ENCODE data around the gene TIMM29. TPM values are rescaled to one million over a fixed set of nuclear protein-coding genes. Genes with fewer than 3 reads are reported as not detected.

TIMM29 gene
- total RNA-seq, 2 experiments from 2014 or later: 27.3 to 28.3 TPM

DNA sequence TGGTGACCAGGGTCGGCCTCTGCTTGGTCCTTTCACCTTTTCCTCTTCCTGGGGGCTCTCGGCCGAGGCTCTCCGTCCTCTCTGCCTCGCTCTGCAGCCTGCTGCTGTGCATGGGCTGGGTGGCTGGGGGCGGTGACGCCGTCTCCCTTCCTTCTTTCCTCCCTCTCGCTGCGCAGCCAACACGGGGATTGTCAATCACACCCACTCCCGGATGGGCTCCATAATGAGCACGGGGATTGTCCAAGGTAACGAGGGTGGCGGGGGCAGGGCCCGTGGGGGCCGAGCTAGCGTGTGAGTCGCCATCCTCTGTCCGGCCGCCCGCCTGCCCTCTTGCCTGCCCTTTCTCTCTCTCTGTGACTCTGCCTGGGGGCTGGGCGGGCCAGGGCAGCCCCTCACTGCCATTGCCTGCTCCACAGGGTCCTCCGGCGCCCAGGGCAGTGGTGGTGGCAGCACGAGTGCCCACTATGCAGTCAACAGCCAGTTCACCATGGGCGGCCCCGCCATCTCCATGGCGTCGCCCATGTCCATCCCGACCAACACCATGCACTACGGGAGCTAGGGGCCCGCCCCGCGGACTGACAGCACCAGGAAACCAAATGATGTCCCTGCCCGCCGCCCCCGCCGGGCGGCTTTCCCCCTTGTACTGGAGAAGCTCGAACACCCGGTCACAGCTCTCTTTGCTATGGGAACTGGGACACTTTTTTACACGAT is 7.3 kb upstream of the TIMM29 start:
- Histone ChIP-seq H3K4me2 (ENCODE audit: low read length) (no peak overlapping the region), H4K20me1 (ENCODE audit: insufficient read depth, low read length) (no peaks in the 10 kb centered on the region), H3K79me2 (ENCODE audit: insufficient read depth, low read depth, low read length) (no peaks in the 10 kb centered on the region), H3K27ac (ENCODE audit: low read depth, low read length, poor library complexity, severe bottlenecking) (no peak overlapping the region), H3K9me3 (ENCODE audit: low read length) (no peaks in the 10 kb centered on the region), H3K4me1 (ENCODE audit: insufficient read depth, low read length, poor library complexity, severe bottlenecking) (peaks cover 3% of the 10 kb centered on the region), H2AFZ (ENCODE audit: low read length) (no peak overlapping the region), H3K36me3 (ENCODE audit: insufficient read depth, low read length) (peaks cover 76% of the 10 kb centered on the region), H3K4me3 (ENCODE audit: low read depth, low read length, poor library complexity, severe bottlenecking) (no peak overlapping the region), H3K9me2 (ENCODE audit: insufficient read depth, low read length) (no peaks in the 10 kb centered on the region)
- CTCF ChIA-PET (ENCODE audit: unreplicated experiment): no interaction called here
- BruUV-seq (replicated peaks): no TSS peak
- TF ChIP-seq EZH2phosphoT487 (IDR thresholded peaks at IDR 0.05; ENCODE audit: borderline replicate concordance, low read depth, low read length): no peak
- TF ChIP-seq, protein P1, sequence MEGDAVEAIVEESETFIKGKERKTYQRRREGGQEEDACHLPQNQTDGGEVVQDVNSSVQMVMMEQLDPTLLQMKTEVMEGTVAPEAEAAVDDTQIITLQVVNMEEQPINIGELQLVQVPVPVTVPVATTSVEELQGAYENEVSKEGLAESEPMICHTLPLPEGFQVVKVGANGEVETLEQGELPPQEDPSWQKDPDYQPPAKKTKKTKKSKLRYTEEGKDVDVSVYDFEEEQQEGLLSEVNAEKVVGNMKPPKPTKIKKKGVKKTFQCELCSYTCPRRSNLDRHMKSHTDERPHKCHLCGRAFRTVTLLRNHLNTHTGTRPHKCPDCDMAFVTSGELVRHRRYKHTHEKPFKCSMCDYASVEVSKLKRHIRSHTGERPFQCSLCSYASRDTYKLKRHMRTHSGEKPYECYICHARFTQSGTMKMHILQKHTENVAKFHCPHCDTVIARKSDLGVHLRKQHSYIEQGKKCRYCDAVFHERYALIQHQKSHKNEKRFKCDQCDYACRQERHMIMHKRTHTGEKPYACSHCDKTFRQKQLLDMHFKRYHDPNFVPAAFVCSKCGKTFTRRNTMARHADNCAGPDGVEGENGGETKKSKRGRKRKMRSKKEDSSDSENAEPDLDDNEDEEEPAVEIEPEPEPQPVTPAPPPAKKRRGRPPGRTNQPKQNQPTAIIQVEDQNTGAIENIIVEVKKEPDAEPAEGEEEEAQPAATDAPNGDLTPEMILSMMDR (conservative IDR thresholded peaks at IDR 0.05; ENCODE audit: low read length): no peak
- DNase-seq (ENCODE audit: low spot score): no peak
- intact Hi-C loops (cut with micrococcal nuclease; ENCODE audit: unreplicated experiment): no loop called here
- POLR2A ChIA-PET: no interaction called here

DNA sequence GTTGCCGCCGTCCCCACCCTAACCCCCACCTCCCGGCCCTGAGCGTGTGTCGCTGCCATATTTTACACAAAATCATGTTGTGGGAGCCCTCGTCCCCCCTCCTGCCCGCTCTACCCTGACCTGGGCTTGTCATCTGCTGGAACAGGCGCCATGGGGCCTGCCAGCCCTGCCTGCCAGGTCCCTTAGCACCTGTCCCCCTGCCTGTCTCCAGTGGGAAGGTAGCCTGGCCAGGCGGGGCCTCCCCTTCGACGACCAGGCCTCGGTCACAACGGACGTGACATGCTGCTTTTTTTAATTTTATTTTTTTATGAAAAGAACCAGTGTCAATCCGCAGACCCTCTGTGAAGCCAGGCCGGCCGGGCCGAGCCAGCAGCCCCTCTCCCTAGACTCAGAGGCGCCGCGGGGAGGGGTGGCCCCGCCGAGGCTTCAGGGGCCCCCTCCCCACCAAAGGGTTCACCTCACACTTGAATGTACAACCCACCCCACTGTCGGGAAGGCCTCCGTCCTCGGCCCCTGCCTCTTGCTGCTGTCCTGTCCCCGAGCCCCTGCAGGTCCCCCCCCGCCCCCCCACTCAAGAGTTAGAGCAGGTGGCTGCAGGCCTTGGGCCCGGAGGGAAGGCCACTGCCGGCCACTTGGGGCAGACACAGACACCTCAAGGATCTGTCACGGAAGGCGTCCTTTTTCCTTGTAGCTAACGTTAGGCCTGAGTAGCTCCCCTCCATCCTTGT is 6.5 kb upstream of the TIMM29 start:
- BruUV-seq (replicated peaks): no TSS peak
- H4K20me1 ChIP-seq (ENCODE audit: insufficient read depth, low read length): no peaks in the 10 kb centered on the region
- no peaks in the 10 kb centered on the region for H3K9me3 ChIP-seq (ENCODE audit: low read length)
- DNase-seq (ENCODE audit: low spot score): no peak
- intact Hi-C loops (cut with micrococcal nuclease; ENCODE audit: unreplicated experiment): no loop called here
- H3K27ac ChIP-seq (ENCODE audit: low read depth, low read length, poor library complexity, severe bottlenecking): no peak overlapping the region
- H3K4me1 ChIP-seq (ENCODE audit: insufficient read depth, low read length, poor library complexity, severe bottlenecking): peaks cover 3% of the 10 kb centered on the region
- H3K9me2 ChIP-seq (ENCODE audit: insufficient read depth, low read length): no peaks in the 10 kb centered on the region
- POLR2A ChIA-PET: no interaction called here
- H3K79me2 ChIP-seq (ENCODE audit: insufficient read depth, low read depth, low read length): no peaks in the 10 kb centered on the region
- no peak overlapping the region for H3K4me3 ChIP-seq (ENCODE audit: low read depth, low read length, poor library complexity, severe bottlenecking)
- H3K4me2 ChIP-seq (ENCODE audit: low read length): no peak overlapping the region
- H3K36me3 ChIP-seq (ENCODE audit: insufficient read depth, low read length): peaks cover 72% of the 10 kb centered on the region; the same call in 1 of the 2 replicates
- TF ChIP-seq, protein P1 (conservative IDR thresholded peaks at IDR 0.05; ENCODE audit: low read length): no peak
- no peak for TF ChIP-seq EZH2phosphoT487 (IDR thresholded peaks at IDR 0.05; ENCODE audit: borderline replicate concordance, low read depth, low read length)
- no peak overlapping the region for H2AFZ ChIP-seq (ENCODE audit: low read length)
- CTCF ChIA-PET (ENCODE audit: unreplicated experiment): no interaction called here

DNA sequence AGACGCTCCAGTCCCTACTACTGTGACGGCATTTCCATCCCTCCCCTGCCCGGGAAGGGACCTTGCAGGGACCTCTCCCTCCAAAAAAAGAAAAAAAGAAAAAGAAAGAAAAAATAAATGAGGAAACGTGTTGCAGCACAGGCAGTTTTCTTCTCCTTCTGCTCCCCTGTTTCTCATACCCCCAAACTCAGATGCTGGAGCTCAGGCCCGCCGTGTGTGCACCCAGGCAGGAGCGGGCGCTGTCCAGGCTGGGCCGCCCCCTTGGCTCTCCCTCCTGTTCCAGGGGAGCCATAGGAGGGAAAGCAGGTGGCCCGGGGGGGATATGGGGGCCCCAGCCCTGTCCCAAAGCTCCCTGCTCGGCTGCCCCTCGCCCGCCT is 6.0 kb upstream of the TIMM29 start:
- intact Hi-C loops (cut with micrococcal nuclease; ENCODE audit: unreplicated experiment): no loop called here
- H3K79me2 ChIP-seq (ENCODE audit: insufficient read depth, low read depth, low read length): no peaks in the 10 kb centered on the region; the same call in 1 of the 2 replicates
- H4K20me1 ChIP-seq (ENCODE audit: insufficient read depth, low read length): no peaks in the 10 kb centered on the region
- CTCF ChIA-PET (ENCODE audit: unreplicated experiment): no interaction called here
- peaks cover 72% of the 10 kb centered on the region; the same call in 1 of the 2 replicates for H3K36me3 ChIP-seq (ENCODE audit: insufficient read depth, low read length)
- no peak for TF ChIP-seq EZH2phosphoT487 (IDR thresholded peaks at IDR 0.05; ENCODE audit: borderline replicate concordance, low read depth, low read length)
- TF ChIP-seq, protein P1 (conservative IDR thresholded peaks at IDR 0.05; ENCODE audit: low read length): no peak
- no peak overlapping the region for H3K27ac ChIP-seq (ENCODE audit: low read depth, low read length, poor library complexity, severe bottlenecking)
- no peaks in the 10 kb centered on the region for H3K9me3 ChIP-seq (ENCODE audit: low read length)
- H3K4me3 ChIP-seq (ENCODE audit: low read depth, low read length, poor library complexity, severe bottlenecking): no peak overlapping the region
- BruUV-seq (replicated peaks): TSS peak; percentile 73
- no peak overlapping the region for H3K4me2 ChIP-seq (ENCODE audit: low read length)
- H3K4me1 ChIP-seq (ENCODE audit: insufficient read depth, low read length, poor library complexity, severe bottlenecking): peaks cover 9% of the 10 kb centered on the region
- DNase-seq (ENCODE audit: low spot score): no peak
- POLR2A ChIA-PET: no interaction called here
- no peaks in the 10 kb centered on the region for H3K9me2 ChIP-seq (ENCODE audit: insufficient read depth, low read length)
- no peak overlapping the region for H2AFZ ChIP-seq (ENCODE audit: low read length)
